GM21529 (cell line): Measurements from ENCODE around the gene CAMK2D.
A peak's percentile ranks its signal among the peaks of the same experiment; 100 is the strongest.

ENCODE experiments used
- ATAC-seq: cut with Tn5 transposase; IDR thresholded peaks from one replicate; pipeline ENCODE4 v1.9.1; 2021; ENCODE audit not compliant: unreplicated experiment

The CAMK2D gene

DNA sequence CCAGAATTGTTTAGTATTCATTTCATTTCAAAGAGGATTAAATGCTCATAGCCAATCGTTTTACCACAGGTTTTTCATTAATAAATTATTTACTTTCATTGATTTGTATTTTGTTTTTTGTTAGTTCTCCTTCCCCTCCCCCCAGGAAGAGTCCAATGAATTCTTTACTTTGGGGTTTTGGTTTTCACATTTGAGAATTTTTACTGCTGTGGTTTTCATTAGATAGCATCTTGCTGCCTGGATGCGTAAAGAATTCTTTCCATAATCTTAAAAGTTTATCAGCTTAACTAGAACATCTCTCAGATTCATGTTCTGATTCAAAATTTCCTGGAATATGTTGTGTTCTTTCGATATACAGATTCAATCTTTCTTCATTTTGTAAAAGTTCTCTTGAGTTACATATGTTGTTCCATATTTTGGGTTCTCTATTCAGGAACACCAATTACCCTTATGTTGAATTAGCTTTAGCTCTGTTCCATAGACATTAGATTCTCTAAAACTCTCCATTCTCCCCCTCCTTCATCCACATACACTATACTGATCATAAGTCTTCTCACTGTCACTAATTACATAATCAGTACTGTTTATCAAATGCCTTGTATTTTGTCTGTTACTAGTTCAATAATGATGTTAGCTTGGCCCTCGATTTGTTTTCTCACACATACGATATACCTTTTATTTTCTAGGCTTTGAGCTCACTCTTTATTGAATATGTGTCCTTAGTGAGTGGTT is 184.4 kb downstream of the CAMK2D start:
- ATAC-seq, result no peak

DNA sequence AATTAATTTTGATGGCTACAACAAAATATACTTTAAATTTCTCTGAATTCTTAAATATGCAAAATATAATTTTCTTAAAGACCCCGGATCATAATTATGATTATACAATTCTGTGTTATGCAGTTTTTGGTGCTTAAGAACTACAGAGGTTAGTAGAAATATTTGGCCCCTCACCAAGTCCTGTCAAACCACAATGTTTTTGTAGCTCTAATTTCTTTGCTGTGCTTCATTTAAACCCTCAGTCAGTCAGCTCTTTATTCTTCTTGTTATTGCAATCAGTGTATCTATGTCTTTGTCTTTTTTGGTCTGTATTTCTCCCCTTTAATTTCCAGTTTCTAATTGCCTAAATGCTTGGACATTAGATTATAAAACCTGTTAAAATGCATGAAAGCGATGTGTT is 186.1 kb downstream of the CAMK2D start:
- ATAC-seq, result no peak

DNA sequence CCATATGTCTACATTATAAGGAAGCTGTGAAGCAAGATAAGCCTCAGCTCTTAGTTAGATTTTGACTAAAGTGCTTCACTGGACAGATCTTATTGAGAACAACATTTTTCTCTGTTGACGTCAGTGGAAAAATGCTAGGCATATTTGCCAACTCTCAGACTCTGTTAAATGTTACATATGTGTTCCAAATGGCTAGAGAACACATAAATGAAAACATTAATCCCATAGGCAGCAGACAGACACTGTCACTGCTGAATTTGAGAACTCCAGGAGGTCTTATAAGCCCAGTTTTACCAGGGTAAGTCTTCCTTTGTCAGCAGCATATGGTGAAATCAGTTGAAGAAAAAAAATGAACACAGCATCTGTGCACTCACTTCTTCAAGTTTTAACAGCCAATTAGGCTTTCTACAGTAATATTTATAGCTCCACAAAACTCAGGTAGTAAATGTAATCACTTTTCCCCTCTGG is 186.9 kb downstream of the CAMK2D start:
- no peak for ATAC-seq

DNA sequence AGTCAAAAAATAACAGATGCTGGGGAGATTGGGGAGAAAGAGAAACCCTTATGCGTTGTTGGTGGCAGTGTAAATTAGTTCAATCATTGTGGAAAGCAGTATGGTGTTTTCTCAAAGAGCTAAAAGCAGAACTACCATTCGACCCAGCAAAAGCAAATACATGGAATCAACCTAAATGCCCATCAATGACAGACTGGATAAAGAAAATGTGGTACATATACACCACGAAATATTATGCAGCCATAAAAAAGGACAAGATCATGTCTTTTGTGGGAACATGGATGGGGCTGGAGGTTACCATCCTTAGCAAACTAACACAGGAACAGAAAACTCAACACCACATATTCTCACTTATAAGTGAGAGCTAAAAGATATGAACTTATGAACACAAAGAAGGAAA is 188.9 kb downstream of the CAMK2D start:
- ATAC-seq, result no peak

DNA sequence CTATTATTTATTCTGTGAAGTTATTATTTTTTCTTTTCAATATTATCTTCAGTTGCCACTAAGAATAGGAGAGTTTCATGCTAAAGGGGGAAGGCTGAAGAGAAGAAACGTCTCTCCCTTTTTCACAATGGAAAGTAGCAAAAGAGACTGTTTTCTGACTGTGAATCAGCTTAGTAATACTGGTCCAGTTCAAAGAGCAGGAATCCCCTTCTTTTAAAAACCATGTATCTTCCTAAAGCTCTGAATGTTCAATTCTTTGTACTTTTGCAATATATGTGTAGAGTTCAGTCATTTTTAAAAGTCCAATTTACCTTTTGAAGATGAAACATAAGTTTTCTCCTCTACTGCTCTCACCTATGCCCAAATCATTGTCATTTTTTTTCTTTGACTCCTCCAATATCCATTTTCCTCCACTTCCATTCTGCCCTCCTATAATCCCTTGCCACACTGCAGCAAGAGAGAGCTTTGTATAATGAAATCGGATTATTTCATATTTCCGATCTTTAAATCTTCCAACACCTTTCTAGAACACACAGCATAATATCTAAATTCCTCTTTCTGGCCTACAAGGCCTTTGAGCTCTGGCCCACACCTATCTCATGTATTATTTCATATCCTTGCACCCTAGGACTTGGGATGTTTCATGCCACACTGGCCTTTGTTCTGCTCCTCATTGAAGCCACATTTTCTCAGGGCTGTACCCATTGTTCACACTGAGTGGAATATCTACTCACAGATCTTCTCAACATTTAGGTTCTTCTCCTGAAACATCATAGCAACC is 195.3 kb downstream of the CAMK2D start:
- no peak for ATAC-seq

DNA sequence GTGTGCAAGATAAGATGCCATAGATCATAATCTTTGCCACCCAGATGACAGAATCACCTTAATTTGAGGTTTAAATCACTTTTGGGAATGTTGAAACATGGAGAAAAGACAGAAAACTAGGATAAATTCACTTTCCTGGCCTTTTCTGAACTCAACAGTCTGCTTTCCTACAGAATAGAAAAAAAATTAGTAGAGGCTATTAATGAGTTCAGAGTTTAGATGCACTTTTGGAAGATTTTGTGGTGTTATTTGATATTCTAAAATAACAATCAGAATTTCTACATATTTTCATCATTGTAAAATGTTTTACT is 195.9 kb downstream of the CAMK2D start:
- no peak for ATAC-seq

DNA sequence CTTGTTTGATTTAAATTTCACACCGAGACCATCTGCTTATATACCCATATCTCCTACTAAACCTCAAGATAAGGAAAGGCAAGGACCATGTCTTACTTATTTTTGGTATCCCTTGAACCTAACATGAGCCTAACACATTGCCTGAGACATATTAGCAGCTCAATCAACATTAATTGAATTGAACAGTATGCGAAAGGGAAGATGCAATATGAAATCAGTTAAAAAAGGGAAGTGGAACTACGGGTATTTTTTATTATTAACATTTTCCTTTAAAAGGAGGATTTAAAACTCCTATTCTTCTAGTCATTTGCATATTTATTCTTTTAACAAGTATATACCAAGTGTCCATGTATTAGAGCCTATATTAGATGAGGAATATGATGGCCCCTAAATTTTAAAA is 197.0 kb downstream of the CAMK2D start:
- ATAC-seq, result peak; percentile 25

DNA sequence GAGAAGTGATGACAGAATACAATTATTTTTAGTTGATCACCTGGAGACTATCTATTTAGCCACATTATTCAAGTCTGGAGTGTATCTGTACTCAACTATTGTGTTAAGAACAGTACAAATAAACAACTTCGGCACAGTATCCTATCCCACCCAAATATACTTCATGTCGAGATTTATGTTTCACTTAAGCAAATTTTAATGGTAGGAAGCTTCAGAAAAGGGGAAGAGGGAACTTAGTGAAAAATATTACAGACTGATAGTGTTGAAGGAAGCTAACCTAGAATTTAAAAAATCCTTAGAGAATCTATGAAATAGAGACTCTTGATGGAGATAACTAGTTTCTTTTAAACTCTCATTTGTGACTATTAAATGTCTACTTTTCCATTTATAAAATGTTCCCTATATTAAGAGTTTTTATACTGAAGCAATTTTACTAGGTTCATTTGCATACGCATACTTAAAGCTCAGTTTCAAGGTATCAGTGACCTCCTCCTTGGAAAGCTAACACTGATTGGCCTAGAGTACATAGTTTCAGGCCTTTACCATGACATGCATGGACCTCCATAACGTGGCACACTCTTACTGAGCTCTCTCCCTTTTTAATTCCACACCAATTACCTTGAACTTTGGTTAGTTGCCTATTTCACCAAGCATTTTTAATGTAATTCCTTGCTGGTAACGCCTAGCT is 197.7 kb downstream of the CAMK2D start:
- ATAC-seq, result no peak

DNA sequence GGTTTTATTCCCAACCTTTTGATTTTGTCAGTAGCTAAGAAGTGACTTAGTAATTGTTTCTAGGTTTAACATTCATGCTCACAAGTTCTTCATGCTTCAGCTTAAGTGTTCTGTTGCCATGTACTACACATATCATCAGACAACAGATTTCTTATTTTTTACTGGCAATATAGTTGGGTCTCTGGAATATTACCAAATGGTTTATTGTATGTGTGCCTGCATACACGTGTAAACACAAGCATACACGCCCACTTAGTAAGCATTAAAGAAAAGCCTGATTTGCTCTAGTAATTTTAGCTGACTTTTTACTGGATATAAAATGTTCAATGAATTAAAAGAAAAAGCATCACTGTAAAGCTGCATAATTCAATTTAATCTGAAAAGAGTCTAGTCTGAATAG is 199.8 kb downstream of the CAMK2D start:
- ATAC-seq, result no peak

DNA sequence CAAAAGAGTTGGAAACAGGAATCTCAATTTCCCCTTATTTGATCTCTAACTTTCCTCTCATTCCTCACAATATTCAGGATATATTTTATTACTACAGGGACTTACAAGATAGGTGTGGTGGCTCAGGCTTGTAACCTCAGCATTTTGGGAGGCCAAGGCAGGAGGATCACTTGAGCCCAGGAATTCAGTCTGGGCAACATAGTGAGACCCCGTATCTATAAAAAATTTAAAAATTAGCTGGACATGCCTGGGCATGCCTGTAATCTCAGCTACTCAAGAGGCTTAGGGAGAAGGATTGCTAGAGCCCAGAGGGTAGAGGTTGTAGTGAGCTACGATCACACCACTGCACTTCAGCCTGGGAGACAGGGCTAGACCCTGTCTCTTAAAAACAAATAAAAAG is 200.4 kb downstream of the CAMK2D start:
- no peak for ATAC-seq

DNA sequence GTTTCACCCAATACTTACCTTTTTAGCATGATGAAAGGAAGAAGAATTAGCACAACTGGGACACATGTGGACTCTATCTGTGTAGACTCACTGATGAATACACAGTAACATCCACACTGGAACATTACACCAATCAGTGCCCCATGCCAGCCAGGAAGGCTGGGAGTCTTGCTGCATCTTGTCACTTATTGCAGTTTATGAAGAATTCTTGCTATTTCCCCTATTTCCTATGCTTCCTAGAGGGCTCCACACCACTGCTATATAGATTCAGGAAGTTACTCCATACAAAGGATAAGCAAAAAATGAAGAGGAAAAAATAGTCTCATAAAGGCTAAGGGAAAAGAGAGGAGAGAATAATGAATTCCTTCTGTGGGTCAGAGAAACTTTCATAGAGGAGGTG is 201.0 kb downstream of the CAMK2D start:
- ATAC-seq, result no peak

DNA sequence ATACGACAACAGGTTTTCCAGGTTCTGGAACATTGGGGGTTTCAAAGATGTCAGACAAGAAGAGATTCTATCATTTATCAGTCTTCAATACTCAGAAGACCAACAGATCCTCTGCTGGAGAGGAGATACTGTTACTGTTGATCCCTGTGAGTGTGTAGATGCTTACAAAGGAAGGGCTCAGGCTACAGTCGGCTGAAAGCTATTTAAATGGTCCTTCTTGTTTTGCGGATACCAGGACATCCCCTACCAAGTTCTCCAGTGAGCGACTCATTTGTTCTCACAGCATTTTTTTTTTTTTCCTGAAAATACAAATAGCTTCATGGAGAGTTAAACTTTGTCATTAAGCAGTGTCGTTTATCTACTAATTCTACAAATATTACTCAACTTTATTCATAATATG is 201.6 kb downstream of the CAMK2D start:
- ATAC-seq, result no peak

DNA sequence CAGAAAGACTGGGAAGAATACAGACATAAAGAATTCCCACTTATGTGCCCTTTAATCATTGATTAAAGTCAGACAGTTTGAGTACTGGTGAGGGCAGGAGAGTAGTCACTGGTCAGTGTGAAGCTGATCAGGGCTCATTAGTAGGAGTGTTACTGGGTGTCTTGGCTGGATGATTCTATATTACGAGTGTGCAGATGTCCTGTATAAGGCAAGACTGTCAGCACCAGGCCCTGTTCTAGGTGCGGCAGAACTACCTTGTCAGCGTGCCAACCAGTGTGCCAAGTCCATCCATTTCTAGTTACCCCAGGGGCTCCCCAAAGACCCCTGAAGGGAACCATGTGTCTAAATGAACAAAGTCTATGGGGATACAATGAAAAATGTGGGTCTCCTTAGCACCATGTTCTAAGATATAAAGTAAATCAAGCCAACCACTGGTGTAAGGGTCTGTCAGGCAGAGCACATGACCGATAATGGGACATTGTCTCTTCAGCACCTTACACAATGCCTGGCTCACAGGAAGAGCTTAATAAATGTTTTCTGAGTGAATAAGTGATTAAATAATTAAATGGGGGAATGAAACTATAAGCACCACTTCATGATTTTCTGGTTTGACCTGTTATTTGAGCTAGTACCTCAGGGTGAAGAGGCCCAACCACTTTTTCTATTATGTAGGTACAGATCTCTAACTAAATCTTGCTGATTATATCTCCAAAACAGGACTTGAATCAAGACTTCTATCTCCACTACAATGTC is 205.0 kb downstream of the CAMK2D start:
- ATAC-seq, result no peak

DNA sequence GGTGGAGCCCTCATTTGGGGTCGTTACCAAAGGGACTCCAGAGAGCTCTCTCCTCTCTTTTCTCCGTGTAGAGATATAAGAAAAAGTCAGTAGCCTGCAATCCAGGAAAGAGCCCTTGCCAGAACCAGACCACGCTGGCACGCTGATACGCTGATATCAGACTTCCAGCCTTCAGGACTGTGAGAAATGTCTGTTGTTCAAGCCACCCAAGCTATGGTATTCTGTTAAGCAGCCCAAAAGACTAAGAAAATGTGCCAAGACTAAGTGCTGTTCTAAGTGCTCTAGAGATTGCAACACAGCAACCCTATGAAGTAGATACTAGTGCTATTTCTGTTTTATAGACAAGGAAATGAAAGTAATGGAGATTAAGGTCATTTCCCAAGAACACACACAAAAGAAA is 205.7 kb downstream of the CAMK2D start:
- no peak for ATAC-seq

DNA sequence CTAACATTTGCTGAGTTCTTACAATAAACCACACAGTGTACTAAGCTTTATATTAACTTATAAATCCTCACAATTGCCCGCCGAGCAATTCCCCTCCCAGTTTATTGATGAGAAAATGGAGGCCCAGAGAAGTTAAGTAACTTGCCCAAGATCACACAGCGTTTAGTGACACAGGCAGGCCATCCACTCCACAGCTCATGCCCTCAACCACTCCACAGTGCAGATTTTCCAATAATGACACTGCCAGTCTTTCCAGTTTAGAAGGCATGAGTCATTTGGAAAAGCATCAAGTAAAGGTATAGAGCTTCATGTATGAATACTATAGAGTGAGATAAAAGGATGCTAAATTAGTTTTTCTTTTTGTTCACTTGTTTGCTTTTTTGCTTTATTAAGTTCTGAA is 208.5 kb downstream of the CAMK2D start:
- no peak for ATAC-seq

DNA sequence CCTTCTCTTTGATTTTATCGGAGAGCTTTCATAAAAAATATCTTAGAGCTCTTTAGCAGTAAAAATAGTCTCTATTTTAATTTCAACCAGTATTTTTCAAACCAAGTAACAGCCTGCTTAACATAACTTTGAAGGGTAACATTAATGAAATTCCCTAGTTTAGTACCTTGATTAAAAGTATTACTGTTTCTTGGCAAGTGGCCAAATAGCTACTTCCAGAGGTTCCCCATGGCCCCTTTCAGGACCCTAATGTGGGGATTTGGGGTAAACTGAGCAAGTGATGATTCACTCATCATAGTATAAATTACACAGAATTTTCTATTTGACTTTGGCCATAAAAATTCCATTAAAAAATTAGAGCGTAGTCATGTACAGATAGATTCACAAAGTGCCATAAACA is 211.0 kb downstream of the CAMK2D start:
- no peak for ATAC-seq

DNA sequence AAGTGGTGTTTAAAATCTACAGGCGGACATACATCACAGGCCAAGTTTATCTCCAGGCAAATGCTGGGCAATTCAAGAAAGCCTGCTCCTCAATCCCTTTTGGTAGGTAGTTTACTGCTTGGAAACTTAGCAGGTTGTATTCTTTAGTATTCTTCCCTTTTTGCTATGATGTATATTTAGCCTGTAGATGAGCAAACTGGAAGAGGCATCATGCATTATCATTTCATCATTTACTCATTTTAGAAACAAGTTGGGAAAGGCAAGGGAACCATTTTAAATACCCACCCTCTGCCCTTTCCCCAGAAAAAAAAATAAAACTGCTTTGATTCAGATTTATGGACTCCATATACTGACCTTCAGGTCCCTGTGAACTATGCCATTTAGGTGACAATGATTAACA is 213.2 kb downstream of the CAMK2D start:
- ATAC-seq, result no peak

DNA sequence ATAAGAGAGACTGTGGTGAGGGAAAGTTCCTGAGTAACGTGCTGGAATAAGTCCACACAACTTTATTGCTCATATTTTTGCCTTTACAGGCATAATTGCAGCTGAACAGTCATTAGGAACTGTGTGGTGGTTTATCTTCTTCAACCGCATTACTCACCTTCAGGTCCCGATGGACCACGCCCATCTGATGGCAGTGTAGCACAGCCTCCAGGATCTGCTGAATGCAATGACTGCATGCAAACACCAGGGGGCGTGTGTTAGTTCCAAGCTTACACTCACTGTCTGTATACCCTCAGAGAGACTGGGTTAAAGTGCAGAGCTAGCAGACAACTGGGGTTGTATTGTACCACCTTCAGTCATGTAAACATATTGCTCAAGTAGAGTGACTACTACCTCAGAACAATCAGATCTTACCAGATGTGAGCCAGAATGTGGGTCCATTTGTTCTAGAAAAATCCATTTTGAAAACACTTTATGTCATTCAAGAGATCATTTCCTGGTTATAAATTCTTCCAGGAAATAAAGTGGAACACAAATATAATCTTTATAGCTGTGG is 214.0 kb downstream of the CAMK2D start:
- ATAC-seq, result peak; percentile 98

DNA sequence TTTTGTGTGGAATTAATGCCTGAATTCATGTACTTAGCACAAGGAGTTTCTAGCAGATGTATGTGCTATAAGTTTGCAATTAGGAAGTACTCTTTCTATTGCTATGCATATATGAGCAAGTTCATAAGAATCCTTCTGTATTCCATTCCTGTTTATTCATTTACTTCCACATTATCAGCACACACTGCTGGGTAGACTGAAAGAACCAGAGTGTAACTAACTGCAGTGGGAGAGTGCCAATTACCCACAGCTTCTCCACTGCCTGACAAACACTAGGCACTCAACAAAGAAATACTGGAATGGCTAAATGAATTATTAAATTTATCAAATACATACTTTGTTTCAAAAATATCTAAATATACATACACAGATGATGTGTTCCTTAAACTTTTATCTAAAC is 219.6 kb downstream of the CAMK2D start:
- no peak for ATAC-seq

DNA sequence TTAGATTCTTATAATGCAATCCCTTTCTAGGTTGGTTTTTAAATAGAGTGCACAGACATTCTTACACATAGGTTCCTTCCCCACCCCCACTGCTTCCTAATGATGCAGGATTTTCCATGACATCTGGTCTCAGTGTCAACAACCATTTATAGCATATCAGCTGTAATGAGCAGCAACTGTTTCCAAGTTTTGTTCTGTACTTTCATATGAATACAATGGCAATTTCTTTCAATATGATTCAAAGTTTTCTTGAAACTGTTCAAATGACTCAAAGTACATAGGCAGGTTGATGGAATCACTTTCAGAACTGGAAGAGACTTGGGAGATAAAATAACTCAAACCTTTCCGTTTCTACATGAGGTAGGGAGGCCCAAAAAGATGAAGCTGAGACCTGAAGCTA is 220.7 kb downstream of the CAMK2D start:
- ATAC-seq, result no peak

DNA sequence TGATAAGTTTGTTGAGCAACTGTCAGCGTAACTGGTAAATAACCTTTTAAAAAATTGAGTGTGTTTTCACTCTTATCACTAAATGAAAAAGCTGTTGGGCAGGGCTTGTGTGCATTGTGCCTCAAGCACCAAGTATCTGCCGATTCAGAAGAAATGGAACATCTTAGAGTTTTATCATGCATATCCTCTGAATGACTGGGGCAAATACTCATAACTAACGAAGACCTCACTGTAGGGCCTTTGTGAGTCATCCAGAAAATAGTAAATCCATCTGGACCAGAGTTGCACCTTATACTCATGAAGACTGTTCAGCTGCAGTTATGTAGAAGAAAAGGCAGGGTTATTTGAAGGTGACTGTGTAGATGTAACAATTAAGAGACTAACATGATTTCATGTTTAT is 222.1 kb downstream of the CAMK2D start:
- ATAC-seq, result peak; percentile 45
